Lung (tissue), 16 donors: ENCODE results near the gene TMEM272. TPM values are rescaled to one million over a fixed set of nuclear protein-coding genes. Genes with fewer than 3 reads are reported as not detected.

Source experiments
- ATAC-seq: fragments of 200-7000 bp; cut with Tn5 transposase; one replicate; pipeline ENCODE4 v1.9.1; 2020; ENCODE audit warnings: moderate number of reproducible peaks; ENCODE audit not compliant: insufficient read depth, low FRiP score
- DNase-seq, 3 donors: peaks; one replicate each; pipeline ENCODE4 v3.0.0-alpha.2; 2013 to 2017
- H3K27ac ChIP-seq, 2 donors: one replicate each; pipeline ENCODE4 v1.5.1; 2013; ENCODE audit warnings: mild to moderate bottlenecking in 2 of 2, moderate library complexity in 2 of 2, control low read depth in 1 of 2, inconsistent platforms in 1 of 2, low read depth in 1 of 2, low read length in 1 of 2
- H3K27me3 ChIP-seq, 3 donors: one replicate each; pipeline ENCODE4 v1.5.1; 2013; ENCODE audit warnings: low read length in 2 of 3; ENCODE audit not compliant: control insufficient read depth in 3 of 3, insufficient read depth in 3 of 3
- H3K36me3 ChIP-seq, 4 donors: one replicate each; pipeline ENCODE4 v1.5.1; 2013; ENCODE audit warnings: low read length in 4 of 4, mild to moderate bottlenecking in 1 of 4, moderate library complexity in 1 of 4; ENCODE audit not compliant: control insufficient read depth in 4 of 4, insufficient read depth in 4 of 4
- H3K4me1 ChIP-seq, 5 donors: one replicate each; pipeline ENCODE4 v1.5.1; 2013; ENCODE audit warnings: low read length in 5 of 5, mild to moderate bottlenecking in 2 of 5, moderate library complexity in 1 of 5; ENCODE audit not compliant: control insufficient read depth in 5 of 5, insufficient read depth in 5 of 5
- H3K4me3 ChIP-seq: one replicate; pipeline ENCODE4 v1.5.1; 2013; ENCODE audit warnings: mild to moderate bottlenecking, control low read depth, moderate library complexity
- H3K9ac ChIP-seq, 2 donors: one replicate each; pipeline ENCODE4 v1.5.1; 2013; ENCODE audit warnings: low read length in 2 of 2, control low read depth in 1 of 2; ENCODE audit not compliant: insufficient read depth in 1 of 2
- H3K9me3 ChIP-seq, 4 donors: one replicate each; pipeline ENCODE4 v1.5.1; 2013; ENCODE audit warnings: low read length in 3 of 4, mild to moderate bottlenecking in 1 of 4, moderate library complexity in 1 of 4; ENCODE audit not compliant: control insufficient read depth in 4 of 4, insufficient read depth in 3 of 4
- WGBS, 2 donors: extraction: QIAGEN DNeasy Blood & Tissue Kit; methylation state at CpG; one replicate each; pipeline ENCODE4 v1.1.7; 2013; 5-methylcytosine and 5-hydroxymethylcytosine counted together
- long read RNA-seq, 5 donors: transcript quantifications; one replicate each; lab custom pipeline, GENCODE V29; 2026
- polyA plus RNA-seq, 2 donors: library from polyadenylated mRNA; stranded (reverse); fragments of 200-250 nt; gene quantifications; one replicate each; pipeline ENCODE4 v1.2.1, GENCODE V29; 2013
- total RNA-seq, 2 donors: library from RNA; depleted of rRNA in 1 of 2; stranded (reverse); fragments of >200 nt in 1 of 2; gene quantifications; one replicate each; pipeline ENCODE4 v1.2.1, GENCODE V29; 2014 to 2021
- TF ChIP-seq, protein P1 (sequence below): IDR thresholded peaks from 2 replicates; pipeline ENCODE4 v1.5.1; 2012; ENCODE audit warnings: mild to moderate bottlenecking; ENCODE audit errors: control extremely low read depth, extremely low read depth
- donor health status: control.
- donor health status: control.
- donor health status: Bipolar disorder and iron deficiency.
- donor health status: healthy.
- donor health status: DM: yes; HTN: yes; CAD: no.

TMEM272 gene
- total RNA-seq, result under 1 TPM; 0.09 to 0.55 TPM
- polyA plus RNA-seq, result under 1 TPM; 0.08 to 0.09 TPM
- long read RNA-seq, donor 1, result 0 reads
- long read RNA-seq, donor 2, result 0 reads
- long read RNA-seq, donor 3, result 0 reads
- long read RNA-seq, donor 4, result 0 reads
- long read RNA-seq, donor 5, result 0 reads

- Histone ChIP-seq H3K9me3 (no peaks in the 10 kb centered on the region), H3K4me1 (peaks cover 0 to 7% (median 0%) of the 10 kb centered on the region in 5 donors), H3K36me3 (no peaks in the 10 kb centered on the region), H3K27ac (no peak within 1 kb of the TSS), H3K27me3 (no peaks in the 10 kb centered on the region), H3K9ac (no peak within 1 kb of the TSS), H3K4me3 (no peak within 1 kb of the TSS)
- DNase-seq (peak; percentile 41 to 57 (median 47)), ATAC-seq (peak; percentile 91)
- TF ChIP-seq, protein P1, sequence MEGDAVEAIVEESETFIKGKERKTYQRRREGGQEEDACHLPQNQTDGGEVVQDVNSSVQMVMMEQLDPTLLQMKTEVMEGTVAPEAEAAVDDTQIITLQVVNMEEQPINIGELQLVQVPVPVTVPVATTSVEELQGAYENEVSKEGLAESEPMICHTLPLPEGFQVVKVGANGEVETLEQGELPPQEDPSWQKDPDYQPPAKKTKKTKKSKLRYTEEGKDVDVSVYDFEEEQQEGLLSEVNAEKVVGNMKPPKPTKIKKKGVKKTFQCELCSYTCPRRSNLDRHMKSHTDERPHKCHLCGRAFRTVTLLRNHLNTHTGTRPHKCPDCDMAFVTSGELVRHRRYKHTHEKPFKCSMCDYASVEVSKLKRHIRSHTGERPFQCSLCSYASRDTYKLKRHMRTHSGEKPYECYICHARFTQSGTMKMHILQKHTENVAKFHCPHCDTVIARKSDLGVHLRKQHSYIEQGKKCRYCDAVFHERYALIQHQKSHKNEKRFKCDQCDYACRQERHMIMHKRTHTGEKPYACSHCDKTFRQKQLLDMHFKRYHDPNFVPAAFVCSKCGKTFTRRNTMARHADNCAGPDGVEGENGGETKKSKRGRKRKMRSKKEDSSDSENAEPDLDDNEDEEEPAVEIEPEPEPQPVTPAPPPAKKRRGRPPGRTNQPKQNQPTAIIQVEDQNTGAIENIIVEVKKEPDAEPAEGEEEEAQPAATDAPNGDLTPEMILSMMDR, result peak; percentile 44
- 39 to 42% methylated on average over 20 of the region's 20 CpGs for WGBS, 2 donors
Observed at GRCh38 chr13:51844862-51845573, at the start of gene TMEM272. TSS of gene TMEM272 (minus strand) at chr13:51845177. CDS start at chr13:51838530, 6,647 bp downstream.

DNA sequence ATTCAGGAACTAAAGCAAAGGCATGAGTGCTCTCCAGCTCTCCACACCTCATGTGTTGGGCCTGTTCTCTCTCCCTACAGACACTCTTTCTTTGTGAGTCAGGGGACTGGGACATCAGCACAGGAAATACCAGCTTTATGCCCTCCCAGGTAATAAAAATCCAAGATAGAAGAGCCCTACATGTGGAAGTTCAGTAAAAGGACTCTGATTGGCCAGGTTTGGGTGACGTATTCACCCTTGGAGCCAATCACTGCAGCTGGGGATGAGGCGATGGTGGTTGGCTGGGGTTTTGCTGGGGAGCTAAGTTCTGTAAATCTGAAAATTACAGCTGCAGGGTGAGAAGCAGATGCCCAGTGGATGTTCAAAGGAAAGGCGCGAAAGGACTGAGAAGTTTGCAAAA, 49.3 kb upstream of the TMEM272 start:
- no peak for ATAC-seq
- H3K27ac ChIP-seq, result no peak overlapping the region
- 94 to 100% methylated on average over 4 of the region's 4 CpGs for WGBS, 2 donors

GRCh38 chr13:51892657-51893056, 47.7 kb upstream of the TMEM272 start:
- H3K36me3 ChIP-seq, result no peaks in the 10 kb centered on the region
- TF ChIP-seq, protein P1, result no peak
- H3K9ac ChIP-seq, result no peak overlapping the region
- peaks cover 0 to 2% (median 0%) of the 10 kb centered on the region in 4 donors for H3K9me3 ChIP-seq
- peaks cover 0 to 4% (median 0%) of the 10 kb centered on the region in 5 donors for H3K4me1 ChIP-seq
- H3K4me3 ChIP-seq, result no peak overlapping the region
- DNase-seq (no peak), ATAC-seq (no peak)
- WGBS, 2 donors, result 39 to 57% methylated on average over 3 of the region's 3 CpGs
- H3K27me3 ChIP-seq, result no peaks in the 10 kb centered on the region
- no peak overlapping the region for H3K27ac ChIP-seq

More for the DNA sequence above, 49.3 kb upstream of the TMEM272 start:
- TF ChIP-seq, protein P1, result no peak
- Histone ChIP-seq H3K36me3 (no peaks in the 10 kb centered on the region), H3K27me3 (no peaks in the 10 kb centered on the region), H3K4me3 (no peak overlapping the region), H3K9ac (no peak overlapping the region), H3K4me1 (peaks cover 0 to 4% (median 0%) of the 10 kb centered on the region in 5 donors), H3K9me3 (peaks cover 0 to 1% (median 0%) of the 10 kb centered on the region in 4 donors)
- no peak for DNase-seq
